NCI-H748 treated with DMSO at 0.1 percent for 48 hours (cell line): ENCODE measurements around the gene PTPMT1.

Experiments
- DNase-seq: peaks from one replicate; lab custom pipeline; 2025; lab: John Stamatoyannopoulos, UW

The PTPMT1 gene

DNA sequence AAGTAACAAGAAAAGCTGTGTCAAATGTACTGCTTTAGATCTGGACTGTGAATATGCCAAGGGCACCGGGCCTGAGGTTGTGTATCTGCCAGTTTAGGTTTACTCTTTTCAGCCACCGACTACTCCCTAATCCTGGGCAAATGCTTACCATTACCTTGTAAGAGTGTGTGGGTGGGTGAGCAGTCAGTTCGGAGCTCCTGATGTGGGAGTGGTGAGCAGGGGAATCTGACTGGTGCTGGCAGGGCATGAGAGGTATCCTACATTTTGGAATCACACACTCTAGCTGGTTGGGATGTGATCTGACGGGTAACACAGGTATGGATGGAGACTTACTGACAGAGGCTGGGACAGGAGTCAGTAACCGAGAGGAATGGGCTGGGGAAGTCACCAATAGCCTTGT, 18.4 kb downstream of the PTPMT1 start:
- DNase-seq = no peak

DNA sequence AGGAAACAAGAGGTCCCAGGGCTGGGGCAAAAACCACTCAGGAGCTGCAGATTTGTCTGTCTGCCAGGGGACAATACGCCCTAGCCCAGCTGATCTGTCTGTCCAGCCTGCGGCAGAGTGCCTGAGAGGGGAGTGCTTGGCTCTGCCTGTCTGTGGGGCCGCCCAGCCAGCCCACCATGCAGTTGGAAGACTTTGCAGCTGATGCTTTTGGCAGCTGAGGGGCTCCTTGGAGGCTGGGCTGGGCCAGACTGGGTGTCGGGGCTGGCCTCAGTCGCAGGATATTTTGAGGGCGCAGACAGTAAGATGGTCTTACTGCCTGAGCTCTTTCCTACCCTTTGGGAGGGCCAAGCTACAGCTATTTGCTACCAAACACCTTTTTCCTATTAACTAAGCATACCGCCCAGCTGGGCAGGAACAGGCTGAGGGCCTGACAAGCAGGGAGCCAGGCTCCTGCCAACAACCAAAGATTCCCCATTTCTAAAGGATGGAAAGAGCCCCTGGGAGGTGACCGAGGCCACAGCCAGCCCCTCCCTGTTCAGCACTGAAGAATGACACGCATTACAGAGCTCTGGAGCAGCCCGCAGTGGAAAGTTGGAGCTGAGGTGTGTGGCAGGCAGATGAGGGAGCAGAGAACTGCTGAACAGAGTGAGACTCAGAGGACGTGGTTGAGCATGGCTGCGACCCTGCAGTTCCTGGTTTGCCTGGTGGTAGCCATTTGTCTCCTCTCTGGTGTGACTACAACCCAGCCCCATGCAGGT, 20.9 kb downstream of the PTPMT1 start, which contains the start of gene FAM180B:
Gene FAM180B (plus strand): TSS at position 581 of the 758 bp plus-strand sequence. CDS start 91 bp downstream, at position 672.
- DNase-seq = no peak

DNA sequence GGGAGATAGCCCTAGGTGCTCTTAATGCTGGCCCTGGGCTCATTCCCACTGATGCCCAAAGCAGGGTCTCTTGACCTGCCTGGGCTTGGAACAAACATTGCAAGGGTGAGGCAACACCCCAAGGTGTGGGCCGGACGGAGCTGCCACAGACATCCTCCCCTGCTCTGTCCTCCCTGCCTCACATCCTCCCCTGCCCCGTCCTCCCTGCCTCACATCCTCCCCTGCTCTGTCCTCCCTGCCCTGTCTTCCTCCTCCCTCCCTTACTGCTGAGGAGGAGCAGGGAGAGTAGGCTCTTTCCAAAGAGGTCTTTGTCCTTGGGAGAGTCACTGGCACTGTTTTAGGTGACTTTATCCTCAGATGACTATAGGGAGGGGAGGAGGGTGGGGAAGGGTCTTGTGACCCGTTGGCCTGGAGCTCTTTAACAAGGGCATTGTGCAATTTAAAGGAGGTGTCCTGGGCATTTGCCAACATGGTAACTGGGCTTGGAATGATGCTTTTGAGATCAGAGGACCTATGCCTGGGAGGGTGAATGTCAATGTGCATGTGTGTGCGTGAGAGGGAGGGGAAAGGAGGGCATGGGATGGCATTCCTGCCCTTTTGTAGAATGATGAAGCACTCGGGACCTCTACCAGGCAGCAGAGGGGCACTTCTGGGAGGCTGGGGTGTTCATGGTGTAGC, 21.8 kb downstream of the PTPMT1 start:
- no peak for DNase-seq

DNA sequence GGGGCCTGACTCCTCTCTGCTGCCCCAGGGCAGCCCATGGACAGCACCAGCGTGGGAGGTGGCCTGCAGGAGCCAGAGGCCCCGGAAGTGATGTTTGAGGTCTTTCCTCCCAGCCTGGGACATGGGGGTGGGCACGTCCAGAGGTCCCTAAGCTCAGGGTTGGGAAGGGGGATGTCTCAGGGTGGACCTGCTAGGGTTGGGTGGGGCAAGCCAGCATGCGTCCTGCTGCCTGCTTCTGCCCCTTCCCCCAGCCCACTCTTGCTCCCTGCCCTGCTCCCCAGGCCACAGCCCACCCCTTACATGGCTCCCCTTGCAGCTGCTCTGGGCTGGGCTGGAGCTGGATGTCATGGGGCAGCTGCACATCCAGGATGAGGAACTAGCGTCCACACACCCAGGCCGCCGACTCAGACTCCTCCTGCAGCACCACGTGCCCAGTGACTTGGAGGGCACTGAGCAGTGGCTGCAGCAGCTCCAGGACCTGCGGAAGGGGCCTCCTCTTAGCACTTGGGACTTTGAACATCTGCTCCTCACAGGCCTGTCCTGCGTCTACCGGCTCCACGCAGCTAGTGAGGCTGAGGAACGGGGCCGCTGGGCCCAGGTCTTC, 22.4 kb downstream of the PTPMT1 start:
- DNase-seq = no peak

DNA sequence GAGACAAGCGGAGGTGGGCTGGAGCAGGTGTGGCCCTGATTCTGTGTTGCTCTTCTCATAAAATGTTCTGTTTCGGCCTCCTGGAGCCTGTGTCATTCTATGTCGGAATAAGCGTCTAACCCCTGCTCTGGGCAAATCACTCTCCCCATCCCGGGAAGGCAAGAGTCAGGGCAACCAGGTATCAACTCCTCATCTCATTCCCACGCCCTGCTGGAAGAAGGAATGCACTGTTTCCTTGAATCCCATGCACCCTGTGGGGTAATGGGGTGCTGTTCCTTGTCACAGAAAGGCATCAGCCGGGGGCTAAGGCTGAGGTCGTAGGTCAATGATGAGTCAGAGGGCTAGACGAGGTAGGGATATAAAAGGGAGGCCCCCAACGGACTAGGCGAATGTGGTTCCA, 23.7 kb downstream of the PTPMT1 start:
- no peak for DNase-seq

DNA sequence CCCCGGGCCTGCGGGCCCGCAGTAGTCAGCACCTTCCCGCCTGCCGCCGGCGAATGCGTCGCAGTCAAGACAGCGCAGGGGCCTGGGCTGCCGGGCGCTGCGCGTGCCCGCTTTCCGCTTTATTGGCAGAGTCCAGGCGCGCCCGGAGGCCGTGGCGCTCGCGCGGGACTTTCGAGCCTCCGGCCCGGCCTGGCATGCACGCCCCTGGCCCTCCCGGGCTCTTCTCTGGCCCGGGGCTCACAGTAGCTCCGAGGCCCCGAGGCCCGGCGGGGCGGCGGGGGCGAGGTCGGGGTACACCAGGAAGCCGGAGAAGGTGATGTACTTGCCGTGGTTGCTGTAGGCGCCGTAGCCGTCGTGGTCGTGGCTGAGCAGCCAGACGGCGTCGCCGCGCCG, 24.2 kb downstream of the PTPMT1 start:
- DNase-seq = no peak

DNA sequence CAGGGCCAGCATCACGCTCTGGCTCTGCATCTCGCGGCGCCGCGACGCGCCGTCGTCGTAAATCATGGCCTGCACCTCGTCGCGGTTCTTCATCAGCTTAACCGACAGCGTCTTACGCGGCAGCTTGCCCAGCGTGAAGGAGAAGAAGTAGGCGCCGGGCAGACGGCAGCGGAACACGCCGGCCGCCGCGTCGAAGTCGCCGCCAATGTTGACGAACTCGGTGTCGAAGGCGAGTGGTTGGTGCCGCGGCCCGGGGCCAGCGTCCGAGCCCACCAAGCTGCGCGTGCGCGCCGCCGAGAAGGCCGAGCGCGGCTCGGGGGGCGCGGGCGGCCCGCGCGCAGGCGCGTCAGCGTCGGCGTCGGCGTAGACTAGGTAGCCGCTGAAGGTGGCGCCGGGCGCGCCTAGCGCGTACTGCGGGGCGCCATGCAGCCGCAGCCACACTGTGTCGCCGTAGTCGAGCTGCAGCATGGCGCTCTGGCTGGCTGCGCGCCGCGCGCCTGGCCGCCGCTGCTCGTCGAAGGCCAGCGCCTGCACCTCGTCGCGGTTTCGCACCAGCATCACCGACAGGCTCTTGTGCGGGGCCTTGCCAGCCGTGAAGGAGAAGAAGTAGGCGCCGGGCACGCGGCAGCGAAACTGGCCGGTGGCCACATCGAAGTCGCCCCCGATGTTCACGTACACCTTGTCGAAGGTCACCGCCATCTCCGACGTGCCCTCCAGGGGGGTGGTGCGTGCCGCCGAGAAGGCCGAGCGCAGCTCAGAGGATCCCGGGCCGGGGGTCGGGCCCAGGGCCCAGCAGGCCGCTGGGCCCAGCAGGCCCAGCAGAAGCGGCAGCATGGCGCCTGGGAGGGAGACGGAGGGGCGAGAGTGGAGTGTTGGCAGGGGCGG, 24.8 kb downstream of the PTPMT1 start:
- no peak for DNase-seq

DNA sequence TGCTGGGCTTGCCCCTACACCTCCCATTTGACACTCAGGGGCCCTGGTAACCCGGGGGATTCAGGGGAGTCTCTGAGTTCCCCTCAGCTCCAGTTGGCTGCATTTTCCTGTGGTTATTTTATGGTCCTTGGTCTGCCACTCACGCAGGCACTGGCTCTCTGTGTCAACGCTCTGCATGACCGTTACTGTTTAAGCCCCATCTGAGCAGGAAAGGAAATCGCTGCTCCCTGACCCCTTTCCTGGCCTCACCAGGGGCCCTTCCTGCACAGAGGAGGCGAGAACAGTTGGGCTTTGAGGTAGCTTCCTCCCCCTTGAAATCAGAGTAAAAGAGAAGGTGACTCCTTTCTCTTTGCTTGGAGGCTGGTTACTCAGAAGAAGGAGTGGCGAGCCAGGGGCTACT, 26.4 kb downstream of the PTPMT1 start:
- DNase-seq = no peak

DNA sequence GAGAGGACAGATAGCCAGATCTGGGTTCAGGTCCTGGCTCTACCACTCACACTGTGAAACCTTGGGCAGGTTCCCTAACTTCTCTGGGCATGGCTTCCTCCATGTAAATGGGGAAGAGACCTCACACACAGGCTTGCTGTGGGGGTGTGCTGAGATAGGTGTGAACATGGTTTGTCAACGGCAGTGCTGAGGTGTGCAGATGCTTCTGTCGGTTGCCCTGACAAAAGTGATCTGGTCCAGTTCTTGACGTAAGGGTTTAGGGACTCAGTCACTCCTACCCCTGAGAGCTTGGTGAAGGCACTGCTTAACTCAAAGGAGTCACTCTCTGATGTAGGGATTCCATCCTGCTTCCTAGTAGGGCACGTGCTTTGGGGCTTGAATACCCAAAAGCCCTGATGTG, 26.9 kb downstream of the PTPMT1 start:
- no peak for DNase-seq

DNA sequence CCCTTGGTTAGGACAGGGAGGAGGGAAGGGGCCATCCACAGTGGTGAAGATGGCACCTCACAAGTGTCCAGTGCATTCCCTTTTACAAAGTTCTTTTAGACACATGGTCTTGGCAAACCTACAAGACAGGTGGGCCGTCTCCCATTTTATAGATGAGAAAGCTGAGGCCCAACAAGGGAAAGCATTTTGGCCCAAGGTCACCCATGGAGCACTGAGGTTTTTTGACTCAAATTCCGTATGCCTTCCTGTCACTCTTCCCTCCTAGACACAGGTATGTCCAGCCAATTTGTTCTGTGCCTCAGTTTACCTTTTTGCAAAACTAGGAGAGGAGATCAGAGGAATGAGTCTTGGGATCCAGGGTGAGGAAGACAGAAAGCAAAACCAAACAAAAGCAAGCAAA, 27.6 kb downstream of the PTPMT1 start:
- no peak for DNase-seq

DNA sequence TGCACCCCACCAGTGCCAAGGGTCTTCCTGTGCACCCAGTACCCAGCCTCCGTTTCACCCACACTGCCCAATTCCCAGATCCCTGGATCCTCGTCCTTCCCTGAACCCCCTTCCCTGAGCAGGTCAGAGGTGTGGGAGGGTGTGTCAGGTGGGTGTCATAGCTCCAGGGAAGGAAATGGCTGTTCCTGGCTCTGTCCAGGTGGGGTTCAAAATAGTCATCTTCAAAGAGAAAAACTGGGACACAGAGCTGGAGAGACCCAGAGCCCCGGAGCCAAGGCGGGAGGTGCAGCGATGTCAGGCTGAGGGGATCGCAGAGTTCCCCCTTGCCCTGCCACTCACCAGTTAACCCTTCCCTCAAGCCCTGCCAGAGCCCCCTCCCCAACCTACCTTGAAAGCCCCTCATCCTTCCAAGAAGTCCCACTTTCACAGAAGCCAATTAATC, 28.1 kb downstream of the PTPMT1 start:
- no peak for DNase-seq

DNA sequence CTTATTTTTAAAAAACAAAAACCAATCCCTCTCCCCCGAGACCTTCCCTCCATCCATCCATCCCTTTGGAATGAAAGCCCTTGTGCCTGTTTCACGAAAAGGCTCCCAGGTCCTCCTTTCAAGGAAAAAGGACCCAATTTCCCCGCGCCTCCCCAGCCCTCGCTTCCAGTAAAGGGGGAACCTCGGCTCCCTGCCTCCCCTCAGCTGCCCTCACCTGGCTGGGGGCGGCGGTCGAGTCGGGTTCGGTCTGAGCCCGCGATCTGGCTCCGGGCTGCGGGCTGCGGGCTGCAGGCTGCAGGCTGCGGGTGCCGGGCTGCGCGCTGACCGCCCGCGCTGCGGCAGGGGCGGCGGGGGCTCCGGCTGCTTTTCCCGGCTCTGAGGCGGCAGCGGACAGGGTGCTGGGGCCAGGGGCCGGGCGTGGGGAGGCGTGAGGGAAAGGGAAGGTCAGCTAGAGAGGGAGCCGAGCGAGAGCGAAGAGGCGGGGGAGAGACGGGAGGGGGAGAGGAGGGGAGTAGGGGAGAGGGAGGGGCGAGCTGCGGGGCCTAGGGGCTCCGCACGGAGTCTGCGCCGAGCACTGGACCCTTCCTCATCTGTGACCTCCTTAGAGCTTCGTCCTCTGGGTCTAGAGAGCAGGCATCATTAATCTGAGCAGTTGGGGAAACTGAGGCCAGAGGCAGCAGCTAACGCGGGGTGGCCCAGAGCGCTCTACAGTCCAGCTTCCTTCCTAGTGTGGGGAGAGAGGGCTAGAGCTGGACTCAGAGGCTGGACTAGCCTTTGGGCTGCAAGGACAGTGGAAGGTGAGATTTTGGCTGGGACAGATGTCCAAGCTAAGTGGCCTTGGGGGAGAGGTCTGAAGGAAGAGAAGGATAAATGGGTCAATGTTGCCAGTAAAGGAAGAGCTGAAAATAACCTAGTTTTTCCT, 28.8 kb downstream of the PTPMT1 start, which contains the start of gene C1QTNF4:
Gene C1QTNF4 (minus strand): TSS at position 478 of the 922 bp plus-strand sequence. CDS start 3,601 bp downstream, outside the sequence.
- no peak for DNase-seq

DNA sequence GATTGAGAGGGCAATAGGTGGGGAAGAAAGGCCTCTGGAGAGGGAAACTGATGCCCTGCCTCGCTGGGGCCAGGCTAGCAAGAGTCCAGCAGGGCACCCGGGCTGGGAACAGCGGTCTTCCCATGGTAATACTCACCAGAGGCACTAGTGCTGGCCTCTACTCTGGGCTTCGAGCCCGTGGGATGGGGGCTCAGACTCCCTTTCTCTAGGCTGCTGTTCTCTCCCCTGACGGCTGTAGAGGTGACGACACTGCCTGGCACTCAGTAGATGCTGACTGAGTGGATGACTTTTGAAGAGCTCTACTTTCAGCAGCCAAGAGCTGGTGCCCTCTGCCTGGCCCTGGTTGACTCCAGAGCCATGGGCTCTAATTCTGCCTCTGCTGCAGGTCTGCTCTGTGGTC, 29.6 kb downstream of the PTPMT1 start:
- DNase-seq = no peak

DNA sequence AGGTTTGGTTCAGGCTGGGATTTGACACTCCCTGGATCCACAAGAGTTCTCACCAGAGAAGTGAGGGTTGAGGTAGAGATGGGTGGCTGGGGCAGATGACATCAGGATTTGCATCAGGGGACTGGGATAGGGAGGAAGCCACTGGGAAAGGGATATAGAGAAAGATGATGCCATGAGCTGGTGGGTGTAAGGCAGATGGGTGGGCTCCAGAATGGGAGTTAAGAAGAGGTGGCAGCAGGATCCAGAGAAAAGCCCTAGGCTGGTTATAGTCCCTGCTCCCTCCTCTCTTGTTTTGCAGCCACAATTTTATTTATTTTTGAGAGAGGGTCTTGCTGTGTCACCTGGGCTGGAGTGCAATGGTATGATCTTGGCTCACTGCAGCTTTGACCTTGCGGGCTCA, 30.6 kb downstream of the PTPMT1 start:
- no peak for DNase-seq

DNA sequence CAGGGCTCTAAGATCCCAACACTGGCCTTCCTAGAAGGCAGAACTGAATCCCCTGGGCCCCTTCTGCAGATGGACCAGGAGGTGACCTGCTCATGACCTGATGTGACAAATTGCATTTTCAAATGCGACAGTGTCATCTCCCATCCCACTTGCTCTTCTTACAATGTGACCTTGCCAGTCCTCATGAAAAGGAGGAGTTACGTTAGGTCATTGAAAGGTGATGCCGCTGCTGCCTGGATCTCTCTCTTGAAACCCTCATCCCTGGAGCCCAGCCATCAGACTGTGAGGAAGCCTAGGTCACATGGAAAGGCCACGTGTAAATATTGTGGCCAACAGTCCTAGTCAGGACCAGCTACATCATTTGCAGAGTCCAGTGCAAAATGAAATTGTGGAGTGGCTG, 34.5 kb downstream of the PTPMT1 start:
- DNase-seq = no peak

DNA sequence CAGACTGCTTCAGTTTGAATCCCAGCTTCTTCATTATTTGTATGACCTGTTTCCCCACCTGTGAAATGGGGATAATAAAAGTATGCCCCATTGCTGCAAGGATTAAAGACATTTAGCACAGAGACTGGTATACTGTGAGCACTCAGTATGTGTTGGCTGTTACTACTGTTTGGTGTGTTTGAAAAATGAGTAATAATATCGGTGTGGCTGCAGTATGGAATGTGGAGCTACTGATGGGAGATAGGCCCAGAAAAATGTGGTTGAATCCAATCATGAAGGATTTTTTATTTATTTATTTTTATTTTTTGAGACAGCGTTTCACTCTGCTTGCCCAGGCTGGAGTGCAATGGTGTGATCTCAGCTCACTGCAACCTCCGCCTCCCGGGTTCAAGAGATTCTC, 37.9 kb downstream of the PTPMT1 start:
- DNase-seq = no peak

DNA sequence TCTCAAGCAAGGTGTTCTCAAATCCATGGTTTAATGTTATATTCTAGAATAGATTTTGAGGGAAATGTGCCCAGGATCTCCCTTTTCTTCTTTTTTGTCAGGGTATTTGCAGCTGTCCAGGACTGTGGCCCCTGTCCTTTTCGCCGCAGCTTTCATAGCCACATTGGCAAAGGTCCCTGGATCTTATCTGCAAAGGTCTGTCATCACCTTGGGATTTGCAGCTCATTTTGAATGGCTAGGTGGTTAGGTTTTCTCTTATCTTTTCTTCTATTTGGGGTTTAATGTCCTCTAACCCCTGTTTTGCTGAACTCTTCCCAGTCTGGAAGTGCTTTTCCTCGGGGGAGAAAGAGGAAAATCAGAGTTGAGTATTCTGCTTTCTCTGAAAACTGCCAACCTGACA, 40.5 kb downstream of the PTPMT1 start:
- DNase-seq = no peak

DNA sequence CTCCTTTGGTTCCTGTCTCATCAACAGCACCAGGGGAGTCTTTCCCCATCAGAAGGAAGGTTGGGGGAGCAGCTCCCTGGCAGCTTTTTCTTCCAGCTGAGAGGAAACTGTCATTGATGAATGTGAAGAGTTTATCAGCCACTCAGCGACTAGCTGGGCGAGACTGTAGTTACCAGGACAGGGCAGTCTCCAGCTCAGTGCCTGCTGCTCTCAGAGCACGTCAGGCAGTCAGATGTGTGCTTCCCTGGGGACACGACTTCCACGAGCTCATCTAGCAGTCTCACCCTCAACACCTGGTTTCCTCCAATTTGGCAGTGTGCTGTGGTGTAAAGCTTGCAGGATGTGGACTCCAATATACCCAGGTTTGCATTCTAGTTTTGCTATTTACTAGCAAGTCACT, 41.3 kb downstream of the PTPMT1 start:
- no peak for DNase-seq

DNA sequence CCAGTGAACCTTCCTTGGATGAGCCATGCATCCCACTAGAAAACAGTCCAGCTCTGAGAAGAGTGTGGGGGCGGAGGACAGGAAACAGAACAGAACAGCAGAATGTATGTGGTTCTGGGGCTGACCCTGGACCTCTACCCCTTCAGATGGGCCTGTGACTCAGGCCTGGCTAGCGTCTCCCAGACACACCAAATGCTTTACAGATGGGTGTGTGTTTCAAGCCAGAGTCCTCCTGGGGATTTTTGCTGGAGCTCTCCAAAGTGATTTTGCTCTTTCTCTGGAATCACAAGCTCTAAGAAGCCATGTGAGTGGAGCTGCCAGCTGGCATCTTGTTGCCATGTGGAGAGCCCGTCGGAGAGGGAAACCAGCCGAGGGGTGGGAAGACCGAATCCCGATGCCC, 42.0 kb downstream of the PTPMT1 start:
- no peak for DNase-seq

DNA sequence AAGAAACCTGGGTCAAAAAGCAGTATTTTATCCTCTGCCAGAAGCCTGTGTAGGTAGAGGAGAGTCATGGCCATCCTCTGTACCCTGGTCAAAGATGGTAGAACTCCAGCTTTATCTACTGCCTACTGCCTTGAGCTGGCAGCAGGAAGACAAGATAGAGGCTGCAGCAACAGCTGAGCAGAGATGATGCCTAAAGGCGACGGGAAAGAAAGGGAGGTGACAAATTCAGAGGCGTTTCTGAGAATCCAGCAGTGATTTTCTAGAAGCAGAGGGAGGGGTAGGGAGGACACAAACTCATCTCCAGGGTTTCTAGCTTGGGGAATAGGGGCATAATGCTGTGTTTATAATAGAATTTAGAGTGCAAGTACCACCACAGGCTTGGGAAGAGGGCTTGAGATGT, 44.3 kb downstream of the PTPMT1 start:
- no peak for DNase-seq

DNA sequence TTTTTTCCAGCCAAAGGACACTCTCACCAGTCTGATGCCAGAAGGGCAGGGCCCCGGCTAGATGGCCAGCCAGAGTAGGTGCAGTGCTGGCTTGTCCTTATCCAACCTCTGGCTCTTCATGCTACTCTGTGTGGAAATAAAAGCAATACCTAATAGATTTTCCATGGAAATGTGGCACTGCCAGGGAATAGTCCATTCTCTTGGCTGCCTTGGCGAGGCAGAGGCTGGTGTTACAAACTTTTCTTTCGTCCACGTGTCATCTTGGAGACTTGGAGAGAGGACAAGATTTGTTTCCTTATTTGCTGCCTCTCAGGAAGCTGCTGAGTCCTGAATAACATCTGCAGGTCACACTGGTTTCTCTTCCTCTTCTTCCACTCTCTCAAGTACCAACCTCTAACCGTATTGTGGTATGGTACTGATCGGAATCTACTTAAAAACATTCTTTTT, 46.0 kb downstream of the PTPMT1 start:
- DNase-seq = no peak
